NCI-H1048 (cell line): ENCODE measurements around the gene THAP3.

Source experiments
- DNase-seq: peaks from one replicate; lab custom pipeline; 2025; lab: John Stamatoyannopoulos, UW

THAP3 gene, protein sequence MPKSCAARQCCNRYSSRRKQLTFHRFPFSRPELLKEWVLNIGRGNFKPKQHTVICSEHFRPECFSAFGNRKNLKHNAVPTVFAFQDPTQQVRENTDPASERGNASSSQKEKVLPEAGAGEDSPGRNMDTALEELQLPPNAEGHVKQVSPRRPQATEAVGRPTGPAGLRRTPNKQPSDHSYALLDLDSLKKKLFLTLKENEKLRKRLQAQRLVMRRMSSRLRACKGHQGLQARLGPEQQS

DNA sequence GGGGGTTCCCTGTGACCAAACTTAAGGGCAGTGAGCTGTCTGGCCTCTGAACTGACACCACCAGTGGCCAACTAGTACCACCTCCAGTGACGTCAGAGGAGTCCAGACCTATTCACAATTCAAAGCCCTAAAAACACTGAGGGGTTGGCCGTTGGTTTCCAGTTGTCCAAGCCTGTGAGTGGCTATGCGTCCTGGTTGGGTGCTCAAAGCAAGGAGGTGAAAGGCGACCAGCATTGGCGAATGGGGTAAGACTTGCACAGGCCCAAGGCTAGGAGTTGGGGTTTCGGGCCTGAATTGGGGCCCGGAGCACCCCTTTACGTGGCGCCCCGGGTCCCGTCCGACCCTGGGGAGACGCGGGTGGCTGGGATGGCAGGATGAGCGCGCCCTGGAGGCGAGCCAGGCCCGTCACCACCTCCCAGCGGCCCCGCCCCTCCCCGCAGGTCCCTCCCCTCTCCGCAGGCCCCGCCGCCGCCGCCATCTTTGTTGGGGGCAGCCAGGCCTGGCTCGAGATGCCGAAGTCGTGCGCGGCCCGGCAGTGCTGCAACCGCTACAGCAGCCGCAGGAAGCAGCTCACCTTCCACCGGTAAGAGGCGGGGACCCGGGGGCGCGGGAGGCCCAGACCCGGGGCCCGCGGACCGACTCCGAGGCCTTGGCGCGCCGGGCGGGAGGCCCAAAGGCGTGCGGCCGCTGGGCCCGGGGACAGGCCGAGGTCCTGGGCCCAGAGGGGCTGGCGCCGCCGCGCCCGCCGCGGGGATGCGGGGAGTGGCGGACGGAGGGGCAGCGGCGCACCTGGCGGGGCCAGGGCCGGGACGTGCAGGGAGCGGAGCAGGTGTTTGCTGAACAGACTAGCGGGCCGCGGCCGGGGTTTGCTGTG, at the start of gene THAP3:
TSS of gene THAP3 (plus strand) at position 159 of the 874 bp plus-strand sequence. CDS start at position 510, 351 bp downstream.
- peak; percentile 59 for DNase-seq

DNA sequence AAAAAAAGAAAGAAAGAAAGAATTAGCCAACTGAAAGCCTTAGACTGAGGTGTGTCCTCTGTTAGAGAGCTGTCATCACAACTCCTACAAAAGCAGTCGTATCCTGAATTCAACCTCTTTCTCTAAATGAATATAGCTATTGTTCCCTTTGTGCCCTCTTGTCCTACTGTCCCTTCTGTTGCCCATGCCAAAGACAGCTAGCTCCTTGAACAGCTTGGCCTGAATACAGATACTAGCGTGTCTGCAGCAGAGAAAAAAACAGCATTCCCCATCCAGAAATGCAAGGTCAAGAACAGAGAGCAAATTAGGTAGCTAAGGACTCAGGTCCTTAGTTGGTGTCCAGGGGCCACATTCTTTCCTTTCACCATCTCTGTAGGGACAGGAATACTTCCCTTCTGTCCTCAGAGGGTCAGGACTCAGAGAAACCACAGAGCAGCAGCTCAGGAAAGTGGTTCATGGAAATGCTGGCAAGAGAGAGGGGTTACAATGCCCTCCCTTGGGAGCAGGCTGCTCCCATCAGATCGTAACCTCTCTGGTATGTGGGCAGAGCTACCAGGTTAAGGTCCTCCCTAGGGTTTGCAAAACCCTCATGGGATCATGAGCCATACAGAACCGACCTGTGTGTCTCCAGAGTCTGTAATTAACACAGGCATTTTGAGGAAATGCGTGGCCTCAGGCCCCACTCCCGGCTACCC, 46.7 kb upstream of the THAP3 start:
- no peak for DNase-seq

DNA sequence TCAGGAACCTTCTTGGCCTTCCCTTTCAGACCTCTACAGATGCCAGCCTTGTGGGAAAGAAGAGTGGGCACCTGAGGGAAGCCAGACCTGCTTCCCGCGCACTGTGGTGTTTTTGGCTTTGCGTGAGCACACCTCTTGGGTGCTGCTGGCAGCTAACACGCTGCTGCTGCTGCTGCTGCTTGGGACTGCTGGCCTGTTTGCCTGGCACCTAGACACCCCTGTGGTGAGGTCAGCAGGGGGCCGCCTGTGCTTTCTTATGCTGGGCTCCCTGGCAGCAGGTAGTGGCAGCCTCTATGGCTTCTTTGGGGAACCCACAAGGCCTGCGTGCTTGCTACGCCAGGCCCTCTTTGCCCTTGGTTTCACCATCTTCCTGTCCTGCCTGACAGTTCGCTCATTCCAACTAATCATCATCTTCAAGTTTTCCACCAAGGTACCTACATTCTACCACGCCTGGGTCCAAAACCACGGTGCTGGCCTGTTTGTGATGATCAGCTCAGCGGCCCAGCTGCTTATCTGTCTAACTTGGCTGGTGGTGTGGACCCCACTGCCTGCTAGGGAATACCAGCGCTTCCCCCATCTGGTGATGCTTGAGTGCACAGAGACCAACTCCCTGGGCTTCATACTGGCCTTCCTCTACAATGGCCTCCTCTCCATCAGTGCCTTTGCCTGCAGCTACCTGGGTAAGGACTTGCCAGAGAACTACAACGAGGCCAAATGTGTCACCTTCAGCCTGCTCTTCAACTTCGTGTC, 45.9 kb upstream of the THAP3 start:
- DNase-seq: no peak

DNA sequence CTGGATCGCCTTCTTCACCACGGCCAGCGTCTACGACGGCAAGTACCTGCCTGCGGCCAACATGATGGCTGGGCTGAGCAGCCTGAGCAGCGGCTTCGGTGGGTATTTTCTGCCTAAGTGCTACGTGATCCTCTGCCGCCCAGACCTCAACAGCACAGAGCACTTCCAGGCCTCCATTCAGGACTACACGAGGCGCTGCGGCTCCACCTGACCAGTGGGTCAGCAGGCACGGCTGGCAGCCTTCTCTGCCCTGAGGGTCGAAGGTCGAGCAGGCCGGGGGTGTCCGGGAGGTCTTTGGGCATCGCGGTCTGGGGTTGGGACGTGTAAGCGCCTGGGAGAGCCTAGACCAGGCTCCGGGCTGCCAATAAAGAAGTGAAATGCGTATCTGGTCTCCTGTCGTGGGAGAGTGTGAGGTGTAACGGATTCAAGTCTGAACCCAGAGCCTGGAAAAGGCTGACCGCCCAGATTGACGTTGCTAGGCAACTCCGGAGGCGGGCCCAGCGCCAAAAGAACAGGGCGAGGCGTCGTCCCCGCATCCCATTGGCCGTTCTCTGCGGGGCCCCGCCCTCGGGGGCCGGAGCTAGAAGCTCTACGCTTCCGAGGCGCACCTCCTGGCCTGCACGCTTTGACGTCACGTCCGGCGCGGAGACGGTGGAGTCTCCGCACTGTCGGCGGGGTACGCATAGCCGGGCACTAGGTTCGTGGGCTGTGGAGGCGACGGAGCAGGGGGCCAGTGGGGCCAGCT, 45.1 kb upstream of the THAP3 start, which contains the start of gene ZBTB48:
TSS of gene ZBTB48 (plus strand) at position 621 of the 745 bp plus-strand sequence. CDS start 616 bp downstream, outside the sequence.
- DNase-seq: peak; percentile 96

DNA sequence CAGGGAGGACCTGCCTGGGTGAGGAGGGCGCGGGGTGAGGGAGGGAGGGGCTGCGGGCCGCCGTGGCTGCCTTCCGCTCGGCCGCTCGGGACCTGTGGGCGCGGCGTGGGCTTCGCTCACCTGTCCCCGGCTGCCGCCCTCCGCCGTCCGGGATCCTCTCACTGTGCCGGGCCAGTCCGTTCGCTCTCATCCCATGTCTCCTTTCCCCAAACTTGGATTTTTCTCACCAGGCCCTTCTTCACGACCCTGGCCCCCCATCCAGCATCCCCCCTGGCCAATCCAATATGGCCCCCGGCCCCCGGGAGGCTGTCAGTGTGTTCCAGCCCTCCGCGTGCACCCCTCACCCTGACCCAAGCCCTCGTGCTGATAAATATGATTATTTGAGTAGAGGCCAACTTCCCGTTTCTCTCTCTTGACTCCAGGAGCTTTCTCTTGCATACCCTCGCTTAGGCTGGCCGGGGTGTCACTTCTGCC, 44.5 kb upstream of the THAP3 start:
- DNase-seq: no peak

DNA sequence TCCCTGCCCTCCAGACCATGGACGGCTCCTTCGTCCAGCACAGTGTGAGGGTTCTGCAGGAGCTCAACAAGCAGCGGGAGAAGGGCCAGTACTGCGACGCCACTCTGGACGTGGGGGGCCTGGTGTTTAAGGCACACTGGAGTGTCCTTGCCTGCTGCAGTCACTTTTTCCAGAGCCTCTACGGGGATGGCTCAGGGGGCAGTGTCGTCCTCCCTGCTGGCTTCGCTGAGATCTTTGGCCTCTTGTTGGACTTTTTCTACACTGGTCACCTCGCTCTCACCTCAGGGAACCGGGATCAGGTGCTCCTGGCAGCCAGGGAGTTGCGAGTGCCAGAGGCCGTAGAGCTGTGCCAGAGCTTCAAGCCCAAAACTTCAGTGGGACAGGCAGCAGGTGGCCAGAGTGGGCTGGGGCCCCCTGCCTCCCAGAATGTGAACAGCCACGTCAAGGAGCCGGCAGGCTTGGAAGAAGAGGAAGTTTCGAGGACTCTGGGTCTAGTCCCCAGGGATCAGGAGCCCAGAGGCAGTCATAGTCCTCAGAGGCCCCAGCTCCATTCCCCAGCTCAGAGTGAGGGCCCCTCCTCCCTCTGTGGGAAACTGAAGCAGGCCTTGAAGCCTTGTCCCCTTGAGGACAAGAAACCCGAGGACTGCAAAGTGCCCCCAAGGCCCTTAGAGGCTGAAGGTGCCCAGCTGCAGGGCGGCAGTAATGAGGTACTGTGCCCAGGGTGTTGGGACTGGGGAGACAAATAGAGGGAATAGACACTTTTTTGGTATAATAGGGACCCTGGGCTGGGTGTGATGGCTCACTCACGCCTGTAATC, 43.9 kb upstream of the THAP3 start:
- no peak for DNase-seq

DNA sequence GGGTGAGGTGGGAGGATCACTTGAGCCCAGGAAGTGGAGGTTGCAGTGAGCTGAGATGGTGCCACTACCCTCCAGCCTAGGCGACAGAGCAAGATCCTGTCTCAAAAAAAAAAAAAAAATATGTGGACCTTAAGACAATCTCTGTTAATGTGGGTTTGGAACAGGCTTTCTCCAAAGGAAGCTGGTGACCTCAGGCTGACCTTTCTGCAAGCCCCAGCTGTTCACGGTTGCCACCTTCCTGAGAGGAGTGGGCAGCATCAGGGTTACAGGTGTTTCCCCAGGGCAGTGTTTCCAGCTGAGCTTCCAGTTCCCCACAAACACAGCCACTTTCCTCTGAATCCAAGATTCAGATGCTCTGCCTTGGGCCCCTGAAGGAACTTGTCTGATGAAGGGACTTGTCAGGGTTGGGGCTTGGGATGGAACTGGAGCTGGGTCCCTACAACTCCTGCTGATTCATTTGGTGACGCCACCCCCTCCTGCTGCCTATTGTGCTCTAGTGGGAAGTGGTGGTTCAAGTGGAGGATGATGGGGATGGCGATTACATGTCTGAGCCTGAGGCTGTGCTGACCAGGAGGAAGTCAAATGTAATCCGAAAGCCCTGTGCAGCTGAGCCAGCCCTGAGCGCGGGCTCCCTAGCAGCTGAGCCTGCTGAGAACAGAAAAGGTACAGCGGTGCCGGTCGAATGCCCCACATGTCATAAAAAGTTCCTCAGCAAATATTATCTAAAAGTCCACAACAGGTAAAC, 42.9 kb upstream of the THAP3 start:
- DNase-seq: no peak

DNA sequence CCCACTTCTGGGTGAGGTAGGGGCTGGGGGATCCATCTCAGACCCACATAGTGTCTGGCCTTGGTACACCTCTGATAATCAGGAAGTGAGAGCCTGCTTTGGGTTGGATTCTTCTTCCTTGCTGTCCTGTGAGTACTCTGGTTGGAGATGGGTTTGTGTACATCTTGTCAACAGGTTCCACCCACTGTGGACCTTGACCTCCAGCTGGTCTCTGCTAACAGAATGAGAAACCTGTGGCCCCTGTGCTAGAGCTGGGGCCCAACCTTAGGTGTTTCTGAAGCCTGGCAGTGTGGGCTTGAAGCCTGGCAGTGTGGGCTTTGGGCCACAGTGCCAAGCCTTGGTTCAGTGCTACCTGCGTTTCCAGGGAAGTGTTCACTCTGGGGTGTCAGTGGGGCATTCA, 42.3 kb upstream of the THAP3 start:
- no peak for DNase-seq

DNA sequence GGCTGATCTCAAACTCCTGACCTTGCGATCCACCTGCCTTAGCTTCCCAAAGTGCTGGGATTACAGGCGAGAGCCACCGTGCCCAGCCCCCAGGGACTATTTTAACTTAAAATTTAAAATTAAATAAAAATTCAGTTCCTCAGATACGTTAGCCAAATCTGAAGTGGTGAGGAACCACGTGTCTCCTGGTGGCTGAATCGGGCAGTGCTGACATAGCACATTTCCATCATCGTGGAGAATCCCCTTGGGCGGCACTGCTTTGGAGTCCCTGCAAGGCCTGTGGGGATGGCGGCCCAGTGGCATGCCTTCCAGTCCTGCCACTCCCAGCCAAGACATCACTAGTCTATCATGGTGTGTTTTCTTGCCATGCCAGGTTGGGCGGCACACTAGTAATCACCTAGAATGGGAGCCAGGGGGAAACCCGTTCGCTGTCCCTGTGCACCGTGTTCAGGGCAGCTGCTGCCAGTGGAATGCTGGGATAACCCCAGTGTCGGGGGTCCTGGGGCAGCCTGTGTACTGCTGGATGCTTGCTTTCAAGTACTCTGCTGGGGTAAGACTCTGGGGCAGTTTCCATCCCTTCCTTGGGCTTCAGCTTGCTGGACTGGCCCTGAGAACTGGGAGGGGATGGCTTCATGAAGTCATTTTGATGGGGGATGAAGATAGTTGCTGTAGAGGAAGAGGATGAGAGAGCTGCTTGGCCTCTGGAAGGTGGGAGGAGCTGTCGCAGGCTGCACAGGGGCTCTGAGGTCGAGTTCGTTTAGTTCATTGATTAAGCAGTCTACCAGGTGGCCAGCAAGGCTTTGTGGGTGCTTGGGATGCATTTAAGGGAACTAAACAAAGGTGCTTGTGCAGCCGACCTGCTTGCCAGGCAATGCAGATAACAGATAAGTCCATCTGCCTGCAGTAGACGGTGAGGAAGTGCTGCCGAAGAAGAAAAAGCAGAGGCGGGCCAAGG, 40.3 kb upstream of the THAP3 start:
- no peak for DNase-seq

DNA sequence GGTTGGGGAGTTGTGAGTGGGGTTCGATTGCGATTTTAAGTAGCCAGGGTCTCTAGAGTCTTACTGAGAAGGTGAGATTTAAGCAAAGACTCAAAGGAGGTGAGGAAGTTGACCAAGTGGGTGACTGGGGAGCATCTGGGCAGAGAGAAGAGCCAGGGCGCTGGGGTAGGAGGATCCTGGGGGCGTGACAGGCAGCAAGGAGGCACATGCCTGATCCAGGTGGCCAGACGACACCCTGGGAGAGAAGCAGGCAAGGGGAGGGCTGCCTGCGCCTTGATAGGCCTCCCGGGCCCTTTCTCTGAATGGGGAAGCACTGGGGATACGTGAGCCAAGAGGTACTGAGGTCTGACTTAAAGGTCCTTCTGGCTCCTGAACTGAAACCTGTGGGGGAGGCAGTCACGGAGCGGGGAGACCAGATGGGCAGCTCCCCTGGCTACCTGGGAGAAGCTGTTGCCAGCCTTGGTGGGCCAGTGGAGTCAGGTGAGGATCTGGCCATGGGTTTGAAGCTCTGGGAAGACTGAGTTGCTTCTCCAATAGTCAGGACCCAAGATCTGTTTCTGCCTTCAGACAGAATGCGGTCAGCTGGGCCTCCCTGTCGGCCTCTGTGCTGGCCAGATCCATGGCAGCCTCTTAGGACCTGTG, 39.5 kb upstream of the THAP3 start:
- no peak for DNase-seq

DNA sequence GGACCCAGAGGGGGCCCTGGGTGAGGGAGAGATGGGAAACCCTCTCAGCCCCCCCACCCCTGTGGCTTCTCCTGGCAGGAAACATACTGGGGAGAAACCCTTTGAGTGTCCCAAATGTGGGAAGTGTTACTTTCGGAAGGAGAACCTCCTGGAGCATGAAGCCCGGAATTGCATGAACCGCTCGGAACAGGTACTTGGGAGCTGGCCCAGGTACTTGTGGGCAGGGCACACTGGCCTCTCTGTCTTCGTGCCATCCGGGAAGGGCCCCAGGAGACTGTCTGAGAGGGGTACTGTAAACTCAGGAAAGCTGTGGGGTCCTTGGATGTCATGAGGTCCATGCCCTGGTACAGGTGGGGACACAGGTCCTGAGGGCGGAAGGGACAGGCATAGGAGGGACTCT, 38.8 kb upstream of the THAP3 start:
- no peak for DNase-seq

DNA sequence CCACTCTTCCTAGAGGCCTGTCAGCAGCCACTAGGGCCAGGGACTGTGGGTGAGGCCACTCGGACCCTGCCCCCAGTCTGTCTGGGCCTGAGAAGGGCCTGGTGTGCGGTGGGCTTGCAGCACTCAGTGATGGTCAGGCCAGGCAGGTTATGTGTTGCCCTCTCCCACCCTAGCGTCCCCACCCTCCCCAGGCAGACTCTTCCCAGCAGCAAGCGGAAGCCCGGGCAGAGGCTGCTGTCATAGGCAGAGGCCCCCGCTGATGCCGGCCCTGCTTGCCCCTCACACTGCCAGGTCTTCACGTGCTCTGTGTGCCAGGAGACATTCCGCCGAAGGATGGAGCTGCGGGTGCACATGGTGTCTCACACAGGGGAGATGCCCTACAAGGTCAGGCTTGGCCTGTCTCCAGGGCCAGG, 38.3 kb upstream of the THAP3 start:
- no peak for DNase-seq

DNA sequence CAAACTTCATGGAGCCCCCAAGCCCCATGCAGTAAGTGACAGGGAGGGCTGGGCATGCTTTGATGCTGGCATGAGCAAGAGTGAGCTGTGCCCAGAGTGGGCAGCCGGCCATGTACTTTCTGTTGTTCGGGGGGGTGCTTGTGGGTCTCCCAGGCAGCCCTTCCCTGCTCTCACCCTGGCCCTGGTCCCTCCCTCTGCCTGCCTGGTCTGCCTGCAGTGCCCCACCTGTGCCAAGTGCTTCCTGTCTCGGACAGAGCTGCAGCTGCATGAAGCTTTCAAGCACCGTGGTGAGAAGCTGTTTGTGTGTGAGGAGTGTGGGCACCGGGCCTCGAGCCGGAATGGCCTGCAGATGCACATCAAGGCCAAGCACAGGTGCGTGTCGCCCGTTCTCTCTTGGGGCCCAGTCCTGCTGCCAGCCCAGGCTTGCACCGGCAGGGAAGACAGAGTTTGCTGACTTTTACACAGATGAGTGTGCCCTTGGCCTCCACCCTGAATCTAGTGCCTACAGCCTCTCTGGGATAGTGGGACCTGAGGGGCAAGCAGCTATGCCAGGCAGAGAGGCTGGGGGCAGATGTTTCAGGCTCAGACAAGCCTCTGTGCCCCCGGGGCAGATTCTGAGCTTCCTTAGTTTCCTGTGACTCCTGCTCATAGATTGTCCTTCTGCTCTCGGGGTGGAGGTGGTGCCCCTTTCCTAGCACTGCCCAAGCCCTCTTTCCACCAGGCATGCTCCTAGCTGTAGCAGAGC, 37.2 kb upstream of the THAP3 start:
- DNase-seq: no peak

DNA sequence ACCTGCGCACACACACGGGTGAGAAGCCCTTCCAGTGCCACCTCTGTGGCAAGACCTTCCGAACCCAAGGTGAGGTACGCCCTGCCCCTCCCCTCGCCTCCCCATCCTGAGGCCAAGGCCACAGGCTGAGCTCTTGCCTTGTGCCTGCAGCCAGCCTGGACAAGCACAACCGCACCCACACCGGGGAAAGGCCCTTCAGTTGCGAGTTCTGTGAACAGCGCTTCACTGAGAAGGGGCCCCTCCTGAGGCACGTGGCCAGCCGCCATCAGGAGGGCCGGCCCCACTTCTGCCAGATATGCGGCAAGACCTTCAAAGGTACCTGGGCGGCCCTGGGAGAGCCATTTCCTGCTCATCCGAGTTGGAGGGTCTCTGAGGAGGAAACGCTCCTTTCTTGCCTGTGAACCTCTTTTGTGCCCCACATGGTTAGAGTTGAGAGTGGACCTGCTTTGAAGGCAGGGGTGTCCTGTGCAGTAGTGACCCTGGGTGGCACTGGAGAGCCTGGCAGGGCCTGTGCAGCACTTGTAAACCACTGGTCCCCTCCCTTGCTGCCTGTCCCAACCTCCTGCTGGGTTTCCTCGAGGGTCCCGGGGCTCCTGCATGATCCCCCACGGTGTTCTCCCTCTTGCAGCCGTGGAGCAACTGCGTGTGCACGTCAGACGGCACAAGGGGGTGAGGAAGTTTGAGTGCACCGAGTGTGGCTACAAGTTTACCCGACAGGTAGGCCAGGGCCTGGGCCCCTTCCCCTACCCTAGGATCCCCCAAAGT, 36.4 kb upstream of the THAP3 start:
- DNase-seq: no peak

DNA sequence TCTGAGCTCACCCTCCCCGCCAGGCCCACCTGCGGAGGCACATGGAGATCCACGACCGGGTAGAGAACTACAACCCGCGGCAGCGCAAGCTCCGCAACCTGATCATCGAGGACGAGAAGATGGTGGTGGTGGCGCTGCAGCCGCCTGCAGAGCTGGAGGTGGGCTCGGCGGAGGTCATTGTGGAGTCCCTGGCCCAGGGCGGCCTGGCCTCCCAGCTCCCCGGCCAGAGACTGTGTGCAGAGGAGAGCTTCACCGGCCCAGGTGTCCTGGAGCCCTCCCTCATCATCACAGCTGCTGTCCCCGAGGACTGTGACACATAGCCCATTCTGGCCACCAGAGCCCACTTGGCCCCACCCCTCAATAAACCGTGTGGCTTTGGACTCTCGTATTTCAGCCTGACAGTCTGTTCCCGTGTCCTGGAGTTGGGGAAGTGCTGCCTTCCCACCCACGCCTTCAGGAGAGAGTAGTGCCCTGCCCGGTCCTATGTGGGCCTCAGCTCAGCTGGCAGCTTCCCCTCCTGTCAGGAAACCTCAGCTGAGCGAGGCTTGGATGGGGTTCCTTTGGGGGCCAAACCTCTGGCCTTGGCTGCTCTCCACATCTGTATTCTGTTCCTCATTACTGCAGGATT, 35.7 kb upstream of the THAP3 start:
- DNase-seq: no peak

DNA sequence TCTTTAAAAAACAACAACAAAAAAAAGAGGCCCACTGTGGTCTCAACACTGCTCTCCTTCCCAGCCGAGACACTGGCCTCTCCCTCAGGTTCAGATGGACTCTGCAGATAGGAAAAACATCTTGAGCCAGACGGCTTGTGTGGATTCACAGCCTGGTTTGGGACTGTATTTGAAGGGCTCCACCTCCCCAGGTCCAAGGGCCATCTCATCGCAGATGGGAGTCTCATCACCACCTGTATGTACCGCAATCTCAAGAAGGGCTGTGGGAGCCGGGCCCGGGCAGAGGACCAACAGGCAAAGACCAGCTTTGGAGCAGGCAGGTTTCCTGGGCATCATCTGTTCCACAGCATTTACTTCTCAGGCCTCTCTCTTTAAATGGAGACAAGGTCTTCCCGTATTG, 34.6 kb upstream of the THAP3 start:
- no peak for DNase-seq
